Tibial artery (tissue), 4 donors: ENCODE data around the gene TMOD2.

Experiments
- DNase-seq, 2 donors: peaks; one replicate each; pipeline ENCODE4 v3.0.0-alpha.2; 2019
- H3K27ac ChIP-seq, 2 donors: fragments of 200-600 bp; sonication (generic) in 1 of 2; 1 replicate in 1 of 2; 2 replicates in 1 of 2; pipeline ENCODE4 v1.5.1; 2018 to 2019; ENCODE audit warnings: mild to moderate bottlenecking in 1 of 2
- H3K27me3 ChIP-seq, 2 donors: fragments of 200-600 bp; sonication (generic) in 1 of 2; one replicate each; pipeline versions ENCODE4 v1.5.1 to v1.6.0; 2016 to 2019
- H3K36me3 ChIP-seq, 3 donors: fragments of 200-600 bp; sonication (generic) in 2 of 3; one replicate each; pipeline ENCODE4 v1.5.1; 2016 to 2019; ENCODE audit warnings: mild to moderate bottlenecking in 2 of 3
- H3K4me1 ChIP-seq, 4 donors: fragments of 200-600 bp; sonication (generic) in 2 of 4; 1 replicate in 3 of 4; 2 replicates in 1 of 4; pipeline ENCODE4 v1.5.1; 2016 to 2019
- H3K4me3 ChIP-seq, 2 donors: fragments of 200-600 bp; sonication (generic) in 1 of 2; 1 replicate in 1 of 2; 2 replicates in 1 of 2; pipeline ENCODE4 v1.5.1; 2018 to 2019; ENCODE audit warnings: mild to moderate bottlenecking in 2 of 2
- H3K9me3 ChIP-seq, 3 donors: fragments of 200-600 bp; sonication (generic) in 1 of 3; one replicate each; pipeline ENCODE4 v1.5.1; 2016 to 2019
- intact Hi-C: fragments of 100-400 bp; cut with DNase I; formaldehyde crosslinking; loops from one replicate; pipeline ENCODE4 v1.15.0; 2023; ENCODE audit warnings: low total_unique reads
- TF ChIP-seq, protein P1 (sequence below), 2 experiments: fragments of 200-600 bp in 1 of 2; fragments of 450-650 bp in 1 of 2; IDR thresholded peaks; one replicate each; pipeline ENCODE4 v1.5.1; 2017 to 2019; ENCODE audit warnings: antibody characterized with exemption in 2 of 2, mild to moderate bottlenecking in 1 of 2, moderate library complexity in 1 of 2

Gene TMOD2

DNA sequence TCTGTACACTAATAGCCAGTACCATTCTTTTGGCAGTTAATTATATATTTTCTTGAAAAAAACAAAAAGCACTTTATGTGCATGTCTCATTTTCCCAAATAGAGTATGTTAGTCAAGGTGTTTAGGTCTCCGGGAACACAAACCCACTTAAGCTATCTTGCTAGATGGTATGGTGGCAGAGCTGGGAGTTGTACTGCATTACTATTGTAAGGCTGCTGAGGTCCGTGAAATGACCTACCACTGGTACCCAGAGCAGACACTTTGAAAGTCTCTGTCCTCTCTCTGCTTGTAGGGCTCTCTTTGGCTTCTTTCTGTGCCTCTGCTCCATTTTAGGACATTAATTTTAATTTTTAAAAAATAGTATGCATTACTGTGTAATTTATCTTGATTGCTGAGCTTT lies 86.9 kb downstream of the TMOD2 start:
- DNase-seq: no peak
- H3K9me3 ChIP-seq: no peaks in the 10 kb centered on the region
- no peaks in the 10 kb centered on the region for H3K27me3 ChIP-seq
- no peak overlapping the region for H3K27ac ChIP-seq
- no peaks in the 10 kb centered on the region for H3K36me3 ChIP-seq
- H3K4me1 ChIP-seq: peaks cover 0 to 80% (median 17%) of the 10 kb centered on the region in 4 donors
- TF ChIP-seq, protein P1, sequence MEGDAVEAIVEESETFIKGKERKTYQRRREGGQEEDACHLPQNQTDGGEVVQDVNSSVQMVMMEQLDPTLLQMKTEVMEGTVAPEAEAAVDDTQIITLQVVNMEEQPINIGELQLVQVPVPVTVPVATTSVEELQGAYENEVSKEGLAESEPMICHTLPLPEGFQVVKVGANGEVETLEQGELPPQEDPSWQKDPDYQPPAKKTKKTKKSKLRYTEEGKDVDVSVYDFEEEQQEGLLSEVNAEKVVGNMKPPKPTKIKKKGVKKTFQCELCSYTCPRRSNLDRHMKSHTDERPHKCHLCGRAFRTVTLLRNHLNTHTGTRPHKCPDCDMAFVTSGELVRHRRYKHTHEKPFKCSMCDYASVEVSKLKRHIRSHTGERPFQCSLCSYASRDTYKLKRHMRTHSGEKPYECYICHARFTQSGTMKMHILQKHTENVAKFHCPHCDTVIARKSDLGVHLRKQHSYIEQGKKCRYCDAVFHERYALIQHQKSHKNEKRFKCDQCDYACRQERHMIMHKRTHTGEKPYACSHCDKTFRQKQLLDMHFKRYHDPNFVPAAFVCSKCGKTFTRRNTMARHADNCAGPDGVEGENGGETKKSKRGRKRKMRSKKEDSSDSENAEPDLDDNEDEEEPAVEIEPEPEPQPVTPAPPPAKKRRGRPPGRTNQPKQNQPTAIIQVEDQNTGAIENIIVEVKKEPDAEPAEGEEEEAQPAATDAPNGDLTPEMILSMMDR (IDR thresholded peaks at IDR 0.05): no peak
- intact Hi-C loops: no loop called here
- no peak overlapping the region for H3K4me3 ChIP-seq

DNA sequence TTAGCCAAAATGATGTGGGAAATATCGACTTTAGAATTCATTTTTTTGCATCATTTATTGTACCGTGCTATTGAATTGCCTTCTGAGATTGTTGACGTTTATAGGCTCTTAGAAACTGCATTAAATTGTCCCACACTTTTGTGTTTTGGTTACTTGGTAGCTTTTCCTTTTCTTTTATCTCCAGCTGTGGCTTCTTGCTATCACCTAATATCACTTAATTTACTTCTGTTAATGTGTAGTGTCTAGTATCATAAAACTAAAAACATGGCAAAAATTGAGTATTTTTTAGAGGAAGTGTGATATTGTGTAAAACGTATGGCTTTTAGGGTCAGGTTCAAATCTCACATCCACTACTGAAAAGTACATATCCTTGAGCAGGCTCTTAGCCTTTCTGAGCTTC lies 89.3 kb downstream of the TMOD2 start:
- TF ChIP-seq, protein P1 (IDR thresholded peaks at IDR 0.05): no peak
- no peak for DNase-seq
- Histone ChIP-seq H3K4me1 (peaks cover 0 to 84% (median 30%) of the 10 kb centered on the region in 4 donors), H3K36me3 (no peaks in the 10 kb centered on the region), H3K4me3 (no peak overlapping the region), H3K9me3 (no peaks in the 10 kb centered on the region), H3K27ac (no peak overlapping the region), H3K27me3 (no peaks in the 10 kb centered on the region)
- intact Hi-C loops: no loop called here

DNA sequence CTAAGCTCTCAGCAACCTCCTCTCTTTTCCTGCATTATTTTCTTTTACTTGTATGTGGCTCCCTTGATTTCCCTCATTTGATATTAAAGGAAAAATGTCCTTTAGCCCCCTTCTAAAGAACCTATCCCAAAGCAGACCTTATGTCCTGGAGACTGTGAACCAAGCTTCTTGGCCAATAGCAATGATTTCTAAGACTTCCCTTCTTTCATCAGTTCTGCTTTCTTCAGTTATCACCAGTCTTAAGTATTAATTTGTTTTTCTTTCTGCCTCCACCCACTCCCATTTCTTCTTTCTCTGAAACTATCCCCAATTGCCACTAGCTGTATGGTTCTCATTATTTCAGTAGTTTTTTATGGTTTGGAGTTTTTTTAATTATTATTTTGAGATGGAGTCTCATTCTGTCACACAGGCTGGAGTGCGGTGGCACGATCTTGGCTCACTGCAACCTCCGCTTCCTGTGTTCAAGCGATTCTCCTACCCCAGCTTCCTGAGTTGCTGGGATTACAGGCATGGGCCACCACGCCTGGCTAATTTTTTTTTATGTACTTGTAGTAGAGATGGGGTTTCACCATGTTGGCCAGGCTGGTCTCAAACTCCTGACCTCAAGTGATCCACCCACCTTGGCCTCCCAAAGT lies 90.1 kb downstream of the TMOD2 start:
- peaks cover 0 to 84% (median 33%) of the 10 kb centered on the region in 4 donors for H3K4me1 ChIP-seq
- no peaks in the 10 kb centered on the region for H3K36me3 ChIP-seq
- DNase-seq: no peak
- H3K9me3 ChIP-seq: no peaks in the 10 kb centered on the region
- H3K4me3 ChIP-seq: no peak overlapping the region
- TF ChIP-seq, protein P1 (IDR thresholded peaks at IDR 0.05): no peak
- H3K27me3 ChIP-seq: no peaks in the 10 kb centered on the region
- intact Hi-C loops: no loop called here
- no peak overlapping the region for H3K27ac ChIP-seq

DNA sequence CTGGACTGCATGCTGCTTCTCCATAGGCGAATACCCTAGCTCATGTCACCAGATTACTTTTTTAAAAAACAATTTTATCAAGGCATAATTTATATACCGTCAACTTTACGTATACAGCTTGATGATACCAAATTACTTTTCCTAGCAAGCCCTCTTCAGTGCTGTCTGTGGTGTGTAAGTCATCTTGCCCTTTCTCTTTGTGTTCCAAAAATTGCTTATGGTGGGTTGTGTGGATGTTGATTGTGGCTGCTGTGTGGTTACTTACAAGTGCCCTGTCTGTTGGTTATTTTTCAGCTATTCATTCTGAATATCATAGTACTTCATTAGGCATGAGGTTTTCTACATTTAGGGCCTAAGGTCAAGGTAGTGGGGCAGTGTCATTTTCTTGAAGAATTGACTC lies 90.9 kb downstream of the TMOD2 start:
- no peak overlapping the region for H3K27ac ChIP-seq

DNA sequence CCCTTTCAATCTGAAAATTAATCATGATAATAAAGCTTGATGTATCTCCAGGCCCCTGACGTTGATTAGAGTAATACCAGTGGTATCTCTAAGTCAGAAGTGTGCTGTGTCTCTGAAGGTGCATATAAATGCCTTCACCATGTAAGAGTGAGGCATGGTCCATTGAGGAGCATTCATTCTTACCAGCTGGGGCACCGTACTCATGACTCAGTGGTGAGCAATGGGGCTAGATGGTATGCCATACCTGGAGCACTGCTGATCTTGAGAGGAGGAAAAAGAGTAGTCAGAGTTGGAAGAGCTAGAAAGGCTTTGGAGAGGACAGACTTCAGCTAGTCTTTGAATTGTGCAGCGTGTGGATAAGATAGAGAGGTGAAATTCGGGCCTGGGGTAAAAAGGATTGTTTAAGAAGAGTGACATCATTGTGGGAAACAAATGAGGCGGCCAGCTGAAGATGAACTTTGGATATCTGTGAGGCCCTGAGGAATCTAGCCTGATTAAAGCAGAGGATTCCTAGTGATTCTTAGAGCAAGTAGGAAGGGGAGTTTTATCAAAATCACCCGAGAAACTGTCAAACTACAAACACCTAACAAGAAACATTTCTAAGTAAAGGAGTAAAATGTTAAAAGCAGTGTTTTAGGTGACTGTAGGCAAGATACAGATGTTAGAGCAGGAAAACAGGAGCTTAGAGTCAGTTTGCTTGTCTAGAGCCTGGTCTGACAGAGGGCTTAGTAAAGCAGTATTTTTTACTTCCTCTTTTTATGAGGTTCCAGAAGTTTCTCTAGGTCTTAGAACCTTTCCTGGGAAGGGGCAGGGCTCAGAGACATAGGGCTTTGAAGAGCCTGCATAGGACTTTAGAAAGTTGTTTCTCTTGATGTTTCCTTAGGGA lies 91.7 kb downstream of the TMOD2 start:
- Histone ChIP-seq H3K4me3 (no peak overlapping the region), H3K27ac (no peak overlapping the region), H3K36me3 (no peaks in the 10 kb centered on the region), H3K27me3 (no peaks in the 10 kb centered on the region), H3K4me1 (peaks cover 0 to 84% (median 39%) of the 10 kb centered on the region in 4 donors), H3K9me3 (no peaks in the 10 kb centered on the region)
- TF ChIP-seq, protein P1 (IDR thresholded peaks at IDR 0.05): no peak
- intact Hi-C loops: no loop called here
- DNase-seq: no peak

More for the DNA sequence above, 90.9 kb downstream of the TMOD2 start:
- H3K36me3 ChIP-seq: no peaks in the 10 kb centered on the region
- DNase-seq: no peak
- intact Hi-C loops: no loop called here
- no peaks in the 10 kb centered on the region for H3K9me3 ChIP-seq
- no peak overlapping the region for H3K4me3 ChIP-seq
- H3K27me3 ChIP-seq: no peaks in the 10 kb centered on the region
- H3K4me1 ChIP-seq: peaks cover 0 to 84% (median 40%) of the 10 kb centered on the region in 4 donors
- TF ChIP-seq, protein P1 (IDR thresholded peaks at IDR 0.05): no peak
